Measurements from ENCODE around the gene SLC4A9.

GRCh38 chr5:140413230-140413629 is 53.2 kb downstream of the SLC4A9 start:
- TF ChIP-seq EZH2phosphoT487 (IDR thresholded peaks at IDR 0.05; ENCODE audit: insufficient read depth, low read depth), result no peak
- TF ChIP-seq EZH2 (IDR thresholded peaks at IDR 0.05; ENCODE audit: insufficient read depth, poor library complexity, severe bottlenecking), result no peak
